Measurements from ENCODE around the gene LIN28B. TPM values are rescaled to one million over a fixed set of nuclear protein-coding genes. Genes with fewer than 3 reads are reported as not detected.
"Not testable (repeated sequence)": the region's sequence is repeated elsewhere in the genome, so short reads cannot be mapped to it uniquely, and the experiment has no call there.

LIN28B gene
- polyA plus RNA-seq, 1 donor from 2014 or later = not detected

- Mint-ChIP-seq H3K9me3 (peaks cover under 1 to 7% (median 3%) of the 10 kb centered on the region in 3 donors), H3K4me3 (no peak overlapping the region), H3K36me3 (no peaks in the 10 kb centered on the region), H3K27ac (no peak overlapping the region), H3K4me1 (peaks cover 0 to 4% (median 0%) of the 10 kb centered on the region in 3 donors), H3K27me3 (peaks cover 36% of the 10 kb centered on the region)
These were observed 5.2 kb upstream of the LIN28B start for GRCh38 chr6:104951677-104952076.

GRCh38 chr6:104952911-104953399 lies 4.0 kb upstream of the LIN28B start:
- Mint-ChIP-seq H3K36me3 (no peaks in the 10 kb centered on the region), H3K27me3 (peaks cover 44% of the 10 kb centered on the region), H3K27ac (peak overlapping the region; percentile 11 to 94 (median 83)), H3K9me3 (peaks cover 3 to 10% (median 6%) of the 10 kb centered on the region in 3 donors), H3K4me1 (peaks cover 0 to 9% (median 0%) of the 10 kb centered on the region in 3 donors), H3K4me3 (no peak overlapping the region)

GRCh38 chr6:104953400-104954189 lies 3.3 kb upstream of the LIN28B start:
- H3K36me3 Mint-ChIP-seq, H3K4me1 Mint-ChIP-seq: not testable (repeated sequence)
- peaks cover 49% of the 10 kb centered on the region for H3K27me3 Mint-ChIP-seq
- peak overlapping the region; percentile 11 to 94 (median 83) for H3K27ac Mint-ChIP-seq
- peaks cover 3 to 10% (median 6%) of the 10 kb centered on the region in 3 donors for H3K9me3 Mint-ChIP-seq
- peak overlapping the region in 1 of 4 donors; percentile 13 for H3K4me3 Mint-ChIP-seq

- Mint-ChIP-seq H3K27me3 (peaks cover 54% of the 10 kb centered on the region), H3K27ac (no peak overlapping the region), H3K4me1 (peaks cover 0 to 9% (median 0%) of the 10 kb centered on the region in 3 donors), H3K4me3 (peak overlapping the region in 1 of 4 donors; percentile 13), H3K36me3 (no peaks in the 10 kb centered on the region), H3K9me3 (peaks cover 3 to 10% (median 6%) of the 10 kb centered on the region in 3 donors)
These were observed 2.6 kb upstream of the LIN28B start for GRCh38 chr6:104954190-104954797.

- Mint-ChIP-seq H3K4me3 (no peak overlapping the region), H3K36me3 (no peaks in the 10 kb centered on the region), H3K4me1 (peaks cover 0 to 9% (median 0%) of the 10 kb centered on the region in 3 donors), H3K27ac (no peak overlapping the region), H3K27me3 (peaks cover 56% of the 10 kb centered on the region), H3K9me3 (peaks cover 3 to 10% (median 6%) of the 10 kb centered on the region in 3 donors)
These were observed 1.4 kb upstream of the LIN28B start for GRCh38 chr6:104955491-104955890.

- Mint-ChIP-seq H3K27me3 (peaks cover 56% of the 10 kb centered on the region), H3K4me1 (peaks cover 0 to 9% (median 0%) of the 10 kb centered on the region in 3 donors), H3K4me3 (no peak overlapping the region), H3K36me3 (no peaks in the 10 kb centered on the region), H3K9me3 (peaks cover 3 to 10% (median 6%) of the 10 kb centered on the region in 3 donors), H3K27ac (peak overlapping the region in 1 of 3 donors; percentile 67)
These were observed 778 bp upstream of the LIN28B start for GRCh38 chr6:104955927-104956730.

GRCh38 chr6:104957301-104958177 lies 632 bp downstream of the LIN28B start:
- peak overlapping the region in 1 of 4 donors; percentile 52 for H3K4me3 Mint-ChIP-seq

GRCh38 chr6:104958178-104959025 lies 1.5 kb downstream of the LIN28B start:
- Mint-ChIP-seq H3K4me1 (peaks cover 0 to 7% (median 0%) of the 10 kb centered on the region in 3 donors), H3K4me3 (peak overlapping the region in 1 of 4 donors; percentile 12), H3K27me3 (peaks cover 45% of the 10 kb centered on the region), H3K27ac (no peak overlapping the region), H3K9me3 (peaks cover 3 to 8% (median 4%) of the 10 kb centered on the region in 3 donors), H3K36me3 (no peaks in the 10 kb centered on the region)

More at GRCh38 chr6:104957301-104958177, 632 bp downstream of the LIN28B start:
- Mint-ChIP-seq H3K9me3 (peaks cover 3 to 10% (median 6%) of the 10 kb centered on the region in 3 donors), H3K36me3 (no peaks in the 10 kb centered on the region), H3K27ac (peak overlapping the region in 1 of 3 donors; percentile 4), H3K4me1 (peaks cover 0 to 9% (median 0%) of the 10 kb centered on the region in 3 donors), H3K27me3 (peaks cover 50% of the 10 kb centered on the region)

GRCh38 chr6:104959026-104959858 lies 2.3 kb downstream of the LIN28B start:
- Mint-ChIP-seq H3K36me3 (no peaks in the 10 kb centered on the region), H3K9me3 (peaks cover 3 to 4% (median 3%) of the 10 kb centered on the region in 3 donors), H3K4me3 (no peak overlapping the region), H3K27ac (peak overlapping the region in 1 of 3 donors; percentile 25), H3K27me3 (peaks cover 40% of the 10 kb centered on the region), H3K4me1 (peaks cover 0 to 7% (median 0%) of the 10 kb centered on the region in 3 donors)

GRCh38 chr6:104969108-104969507 lies 12.2 kb downstream of the LIN28B start:
- H3K36me3 Mint-ChIP-seq = no peaks in the 10 kb centered on the region

GRCh38 chr6:104969785-104970581 lies 13.1 kb downstream of the LIN28B start:
- H3K9me3 Mint-ChIP-seq = no peaks in the 10 kb centered on the region
- no peak overlapping the region for H3K27ac Mint-ChIP-seq
- H3K4me1 Mint-ChIP-seq = no peaks in the 10 kb centered on the region
- no peaks in the 10 kb centered on the region for H3K27me3 Mint-ChIP-seq
- no peaks in the 10 kb centered on the region for H3K36me3 Mint-ChIP-seq
- H3K4me3 Mint-ChIP-seq = no peak overlapping the region

More at GRCh38 chr6:104969108-104969507, 12.2 kb downstream of the LIN28B start:
- no peaks in the 10 kb centered on the region for H3K27me3 Mint-ChIP-seq
- H3K4me3 Mint-ChIP-seq = no peak overlapping the region
- H3K9me3 Mint-ChIP-seq = no peaks in the 10 kb centered on the region
- no peak overlapping the region for H3K27ac Mint-ChIP-seq
- no peaks in the 10 kb centered on the region for H3K4me1 Mint-ChIP-seq

- no peak overlapping the region for H3K27ac Mint-ChIP-seq
- no peaks in the 10 kb centered on the region for H3K9me3 Mint-ChIP-seq
- peaks cover 3% of the 10 kb centered on the region for H3K27me3 Mint-ChIP-seq
- no peak overlapping the region for H3K4me3 Mint-ChIP-seq
- H3K4me1 Mint-ChIP-seq = no peaks in the 10 kb centered on the region
- H3K36me3 Mint-ChIP-seq = peaks cover 1% of the 10 kb centered on the region
These were observed 16.5 kb downstream of the LIN28B start for GRCh38 chr6:104973404-104973803.
